HepG2 (cell line): ENCODE measurements around the gene PTGES3. TPM values are rescaled to one million over a fixed set of nuclear protein-coding genes. Genes with fewer than 3 reads are reported as not detected.
A peak's percentile ranks its signal among the peaks of the same experiment; 100 is the strongest.

Source experiments
- ATF2 ChIP-seq: sonication (generic); formaldehyde crosslinking; IDR thresholded peaks from 2 replicates; pipeline ENCODE4 v1.4.0; 2020; ENCODE audit warnings: missing genetic modification reagents
- CHCHD3 ChIP-seq: sonication (generic); formaldehyde crosslinking; IDR thresholded peaks from 2 replicates; pipeline ENCODE4 v1.8.0; 2022; ENCODE audit warnings: mild to moderate bottlenecking, missing genetic modification reagents, moderate library complexity
- CREM ChIP-seq, 2 experiments: sonication (generic) in 1 of 2; formaldehyde crosslinking in 1 of 2; IDR thresholded peaks; 2 replicates each; pipeline versions ENCODE4 v1.4.0 to v1.6.1; 2016 to 2020; ENCODE audit warnings: antibody characterized with exemption in 1 of 2, mild to moderate bottlenecking in 1 of 2, missing genetic modification reagents in 1 of 2
- EHMT2 ChIP-seq: fragments of 200-600 bp; sonication (generic); IDR thresholded peaks from 2 replicates; pipeline ENCODE4 v1.7.0; 2017; ENCODE audit warnings: antibody characterized with exemption, low read depth, low read length, borderline replicate concordance
- ELF3 ChIP-seq: IDR thresholded peaks from 2 replicates; pipeline ENCODE4 v1.6.1; 2016; ENCODE audit warnings: missing genetic modification reagents, missing compliant biosample characterization
- FOSL2 ChIP-seq: sonication (generic); formaldehyde crosslinking; IDR thresholded peaks from 2 replicates; pipeline ENCODE4 v1.4.0; 2020; ENCODE audit warnings: missing genetic modification reagents
- JDP2 ChIP-seq: sonication (generic); formaldehyde crosslinking; IDR thresholded peaks from 2 replicates; pipeline ENCODE4 v1.8.1; 2022; ENCODE audit warnings: missing genetic modification reagents, borderline replicate concordance
- MLLT10 ChIP-seq: sonication (generic); formaldehyde crosslinking; IDR thresholded peaks from 2 replicates; pipeline ENCODE4 v1.4.0; 2020; ENCODE audit warnings: missing genetic modification reagents
- NFE2L2 ChIP-seq: fragments of 150-350 bp; IDR thresholded peaks from 2 replicates; pipeline ENCODE4 v1.6.1; 2014; ENCODE audit warnings: low read length
- PATZ1 ChIP-seq: sonication (generic); formaldehyde crosslinking; IDR thresholded peaks from 2 replicates; pipeline ENCODE4 v1.4.0; 2020; ENCODE audit warnings: missing genetic modification reagents
- PHB2 ChIP-seq: fragments of 450-650 bp; IDR thresholded peaks from 2 replicates; pipeline ENCODE4 v1.6.1; 2018; ENCODE audit not compliant: partially characterized antibody
- POLR2G ChIP-seq: fragments of 200-400 bp; formaldehyde crosslinking; IDR thresholded peaks from 2 replicates; pipeline ENCODE4 v1.6.1; 2018; ENCODE audit warnings: mild to moderate bottlenecking, low read depth, low read length, moderate library complexity
- RAD21 ChIP-seq: fragments of 450-650 bp; formaldehyde crosslinking; IDR thresholded peaks from 2 replicates; pipeline ENCODE4 v1.5.0; 2020; ENCODE audit warnings: mild to moderate bottlenecking
- REPIN1 ChIP-seq: sonication (generic); formaldehyde crosslinking; IDR thresholded peaks from 2 replicates; pipeline ENCODE4 v1.8.0; 2022; ENCODE audit warnings: missing genetic modification reagents, low read depth, mild to moderate bottlenecking, borderline replicate concordance
- RXRB ChIP-seq: IDR thresholded peaks from 2 replicates; pipeline ENCODE4 v1.6.1; 2016; ENCODE audit warnings: borderline replicate concordance, missing genetic modification reagents, missing compliant biosample characterization
- SIN3A ChIP-seq: IDR thresholded peaks from 2 replicates; pipeline ENCODE4 v1.6.1; 2011; ENCODE audit warnings: low read depth, mild to moderate bottlenecking, control low read depth, low read length, borderline replicate concordance
- SNAI1 ChIP-seq: sonication (generic); formaldehyde crosslinking; IDR thresholded peaks from 2 replicates; pipeline ENCODE4 v1.5.0; 2020; ENCODE audit warnings: mild to moderate bottlenecking, missing genetic modification reagents, borderline replicate concordance
- TRAFD1 ChIP-seq: sonication (generic); formaldehyde crosslinking; IDR thresholded peaks from 2 replicates; pipeline ENCODE4 v1.5.1; 2020; ENCODE audit warnings: missing genetic modification reagents, mild to moderate bottlenecking, borderline replicate concordance
- ZKSCAN8 ChIP-seq: IDR thresholded peaks from 2 replicates; pipeline ENCODE4 v1.6.1; 2016; ENCODE audit warnings: borderline replicate concordance, missing genetic modification reagents, missing compliant biosample characterization
- ZNF12 ChIP-seq: sonication (generic); formaldehyde crosslinking; IDR thresholded peaks from 2 replicates; pipeline ENCODE4 v1.5.0; 2020; ENCODE audit warnings: missing genetic modification reagents
- ZNF263 ChIP-seq: sonication (generic); formaldehyde crosslinking; IDR thresholded peaks from 2 replicates; pipeline ENCODE4 v1.4.0; 2020; ENCODE audit warnings: missing genetic modification reagents
- ZNF382 ChIP-seq: sonication (generic); formaldehyde crosslinking; IDR thresholded peaks from 2 replicates; pipeline ENCODE4 v1.5.0; 2020; ENCODE audit warnings: missing genetic modification reagents, mild to moderate bottlenecking, borderline replicate concordance
- ZNF383 ChIP-seq: sonication (generic); formaldehyde crosslinking; IDR thresholded peaks from 2 replicates; pipeline ENCODE4 v1.4.0; 2020; ENCODE audit warnings: missing genetic modification reagents, mild to moderate bottlenecking, borderline replicate concordance
- ZNF749 ChIP-seq: sonication (generic); formaldehyde crosslinking; IDR thresholded peaks from 2 replicates; pipeline ENCODE4 v1.8.0; 2022; ENCODE audit warnings: mild to moderate bottlenecking, missing genetic modification reagents, moderate library complexity, borderline replicate concordance
- ZNF75D ChIP-seq: sonication (generic); formaldehyde crosslinking; IDR thresholded peaks from 2 replicates; pipeline ENCODE4 v1.8.1; 2023; ENCODE audit warnings: missing genetic modification reagents, mild to moderate bottlenecking, borderline replicate concordance
- ZSCAN12 ChIP-seq: sonication (generic); formaldehyde crosslinking; IDR thresholded peaks from 2 replicates; pipeline ENCODE4 v1.9.0; 2021; ENCODE audit warnings: mild to moderate bottlenecking, missing genetic modification reagents
- polyA plus RNA-seq, 8 experiments: library from polyadenylated mRNA; depleted of rRNA in 3 of 8; stranded (reverse) in 7 of 8; unstranded in 1 of 8; fragments of >200 nt; fragmentation: Illumina TruSeq in 4 of 8; extraction: Trizol in 4 of 8; gene quantifications; 2 replicates each; pipeline versions ENCODE4 v1.2.1 to v1.2.3, GENCODE V29; 2011 to 2016; ENCODE audit warnings: low read depth in 4 of 8, missing spikeins in 1 of 8, mixed read lengths in 1 of 8; ENCODE audit not compliant: insufficient read depth in 1 of 8
- total RNA-seq, 5 experiments: library from RNA; depleted of rRNA; stranded (reverse); fragments of >200 nt; fragmentation: Illumina TruSeq; extraction: Trizol; gene quantifications; 2 replicates each; pipeline ENCODE4 v1.2.3, GENCODE V29; 2016; ENCODE audit warnings: low read depth in 1 of 5

The PTGES3 gene
- total and polyA plus RNA-seq, 2 of the 13 experiments (the other 11 are each of a cell fraction or from before 2014, with no cell fraction given) = 54.4 to 159 TPM

GRCh38 chr12:56629459-56630179 is 58.5 kb downstream of the PTGES3 start (continued):
- TF ChIP-seq TRAFD1 (no peak), PATZ1 (CRISPR knock-in tag) (0 out of 2 replicates have a peak, but pooled peaks have one; percentile 6), FOSL2 (CRISPR knock-in tag) (no peak), ZSCAN12 (CRISPR knock-in tag) (no peak), ZNF382 (CRISPR knock-in tag) (no peak), MLLT10 (no peak), SNAI1 (CRISPR knock-in tag) (0 out of 2 replicates have a peak, but pooled peaks have one; percentile 37), ZNF383 (CRISPR knock-in tag) (no peak), NFE2L2 (no peak), ZKSCAN8 (CRISPR knock-in tag) (no peak), REPIN1 (CRISPR knock-in tag) (no peak), CREM (IDR thresholded peaks at IDR 0.05) (peak; percentile 4; the same call in 1 of the 2 replicates), CREM (CRISPR knock-in tag; IDR thresholded peaks at IDR 0.05) (no peak), POLR2G (no peak), ZNF75D (CRISPR knock-in tag) (no peak), ELF3 (no peak), ZNF263 (CRISPR knock-in tag) (no peak), RXRB (CRISPR knock-in tag) (no peak), PHB2 (no peak), ZNF12 (CRISPR knock-in tag) (no peak), ATF2 (CRISPR knock-in tag) (no peak), JDP2 (no peak), RAD21 (CRISPR knock-in tag) (no peak), CHCHD3 (CRISPR knock-in tag) (no peak), EHMT2 (no peak), SIN3A (peak; percentile 24; the same call in 1 of the 2 replicates), ZNF749 (CRISPR knock-in tag) (no peak)
